SK-N-SH (cell line): Measurements from ENCODE around the gene KRTAP5-9.
"Not testable (repeated sequence)": the region's sequence is repeated elsewhere in the genome, so short reads cannot be mapped to it uniquely, and the experiment has no call there.

Experiments used
- JUND ChIP-seq: IDR thresholded peaks from 2 replicates; pipeline ENCODE4 v1.4.0; 2012
- TF ChIP-seq, protein P1 (sequence below): IDR thresholded peaks from 2 replicates; pipeline ENCODE4 v1.4.0; 2012; ENCODE audit warnings: low read depth, borderline replicate concordance
- TF ChIP-seq, protein P2 (sequence below): fragments of 200-600 bp; sonication (generic); IDR thresholded peaks from 2 replicates; pipeline ENCODE4 v1.6.1; 2017; ENCODE audit warnings: antibody characterized with exemption, mild to moderate bottlenecking, moderate library complexity

DNA sequence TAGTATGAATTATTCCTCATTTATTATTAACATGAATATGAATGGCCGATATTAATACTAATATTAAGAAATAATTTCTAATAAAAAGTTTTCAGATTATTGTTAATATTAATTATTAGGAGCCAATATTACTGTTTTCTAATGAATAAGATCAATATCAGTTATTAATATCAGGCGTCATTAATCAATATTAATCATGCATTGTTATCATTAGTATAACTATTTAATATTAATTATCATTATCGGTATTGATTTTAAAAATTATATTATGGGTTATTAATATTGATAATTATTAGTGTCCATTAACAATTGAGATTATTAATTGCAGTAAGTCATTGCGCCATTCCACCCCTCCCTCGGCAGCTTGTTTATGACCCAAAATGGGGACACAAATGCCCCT is 37.5 kb downstream of the KRTAP5-9 start:
- TF ChIP-seq, protein P1, sequence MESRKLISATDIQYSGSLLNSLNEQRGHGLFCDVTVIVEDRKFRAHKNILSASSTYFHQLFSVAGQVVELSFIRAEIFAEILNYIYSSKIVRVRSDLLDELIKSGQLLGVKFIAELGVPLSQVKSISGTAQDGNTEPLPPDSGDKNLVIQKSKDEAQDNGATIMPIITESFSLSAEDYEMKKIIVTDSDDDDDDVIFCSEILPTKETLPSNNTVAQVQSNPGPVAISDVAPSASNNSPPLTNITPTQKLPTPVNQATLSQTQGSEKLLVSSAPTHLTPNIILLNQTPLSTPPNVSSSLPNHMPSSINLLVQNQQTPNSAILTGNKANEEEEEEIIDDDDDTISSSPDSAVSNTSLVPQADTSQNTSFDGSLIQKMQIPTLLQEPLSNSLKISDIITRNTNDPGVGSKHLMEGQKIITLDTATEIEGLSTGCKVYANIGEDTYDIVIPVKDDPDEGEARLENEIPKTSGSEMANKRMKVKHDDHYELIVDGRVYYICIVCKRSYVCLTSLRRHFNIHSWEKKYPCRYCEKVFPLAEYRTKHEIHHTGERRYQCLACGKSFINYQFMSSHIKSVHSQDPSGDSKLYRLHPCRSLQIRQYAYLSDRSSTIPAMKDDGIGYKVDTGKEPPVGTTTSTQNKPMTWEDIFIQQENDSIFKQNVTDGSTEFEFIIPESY, result not testable (repeated sequence)
- TF ChIP-seq, protein P2, sequence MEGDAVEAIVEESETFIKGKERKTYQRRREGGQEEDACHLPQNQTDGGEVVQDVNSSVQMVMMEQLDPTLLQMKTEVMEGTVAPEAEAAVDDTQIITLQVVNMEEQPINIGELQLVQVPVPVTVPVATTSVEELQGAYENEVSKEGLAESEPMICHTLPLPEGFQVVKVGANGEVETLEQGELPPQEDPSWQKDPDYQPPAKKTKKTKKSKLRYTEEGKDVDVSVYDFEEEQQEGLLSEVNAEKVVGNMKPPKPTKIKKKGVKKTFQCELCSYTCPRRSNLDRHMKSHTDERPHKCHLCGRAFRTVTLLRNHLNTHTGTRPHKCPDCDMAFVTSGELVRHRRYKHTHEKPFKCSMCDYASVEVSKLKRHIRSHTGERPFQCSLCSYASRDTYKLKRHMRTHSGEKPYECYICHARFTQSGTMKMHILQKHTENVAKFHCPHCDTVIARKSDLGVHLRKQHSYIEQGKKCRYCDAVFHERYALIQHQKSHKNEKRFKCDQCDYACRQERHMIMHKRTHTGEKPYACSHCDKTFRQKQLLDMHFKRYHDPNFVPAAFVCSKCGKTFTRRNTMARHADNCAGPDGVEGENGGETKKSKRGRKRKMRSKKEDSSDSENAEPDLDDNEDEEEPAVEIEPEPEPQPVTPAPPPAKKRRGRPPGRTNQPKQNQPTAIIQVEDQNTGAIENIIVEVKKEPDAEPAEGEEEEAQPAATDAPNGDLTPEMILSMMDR, result not testable (repeated sequence)
- not testable (repeated sequence) for TF ChIP-seq JUND
